Mesothelial cell of epicardium (in vitro differentiated cells): ENCODE data around the gene LRP6. TPM values are rescaled to one million over a fixed set of nuclear protein-coding genes. Genes with fewer than 3 reads are reported as not detected.

ENCODE experiments used
- DNase-seq, 2 experiments: peaks; one replicate each; pipeline ENCODE4 v3.0.0; 2021; ENCODE audit warnings: low spot score in 2 of 2; ENCODE audit not compliant: unreplicated experiment in 2 of 2
- H3K27ac Mint-ChIP-seq: 2 replicates; pipeline ENCODE4 v1.8.0; 2021; ENCODE audit warnings: mixed read lengths
- H3K27me3 Mint-ChIP-seq: 2 replicates; pipeline ENCODE4 v1.8.0; 2021; ENCODE audit warnings: low read depth, mixed read lengths
- H3K36me3 Mint-ChIP-seq: 2 replicates; pipeline ENCODE4 v1.8.0; 2021; ENCODE audit warnings: mixed read lengths
- H3K4me1 Mint-ChIP-seq: 2 replicates; pipeline ENCODE4 v1.8.0; 2021; ENCODE audit warnings: mixed read lengths
- H3K4me3 Mint-ChIP-seq: 2 replicates; pipeline ENCODE4 v1.8.0; 2021; ENCODE audit warnings: mild to moderate bottlenecking, moderate library complexity, mixed read lengths
- H3K9me3 Mint-ChIP-seq: 2 replicates; pipeline ENCODE4 v1.8.0; 2021; ENCODE audit warnings: mixed read lengths
- CTCF ChIP-seq: fragments of 200-600 bp; sonication (generic); IDR thresholded peaks from one replicate; pipeline ENCODE4 v1.5.0; 2021; ENCODE audit warnings: antibody characterized with exemption; ENCODE audit not compliant: unreplicated experiment
- total RNA-seq: library from RNA; stranded (reverse); gene quantifications from 3 replicates; pipeline ENCODE4 v1.2.1, GENCODE V29; 2021

The LRP6 gene
- total RNA-seq, 1 donor from 2014 or later: 72.9 TPM

- H3K4me3 Mint-ChIP-seq: no peak overlapping the region
- H3K27me3 Mint-ChIP-seq: no peaks in the 10 kb centered on the region
- no peak for TF ChIP-seq CTCF
- peaks cover 39% of the 10 kb centered on the region for H3K9me3 Mint-ChIP-seq
- H3K4me1 Mint-ChIP-seq: no peaks in the 10 kb centered on the region
- H3K27ac Mint-ChIP-seq: no peak overlapping the region
- DNase-seq: no peak
- H3K36me3 Mint-ChIP-seq: peaks cover 53% of the 10 kb centered on the region
Measured at GRCh38 chr12:12108441-12109058, 158.3 kb downstream of the LRP6 start.

- H3K36me3 Mint-ChIP-seq: peaks cover 48% of the 10 kb centered on the region
- H3K4me1 Mint-ChIP-seq: no peaks in the 10 kb centered on the region
Measured at GRCh38 chr12:12107678-12108077, 159.2 kb downstream of the LRP6 start.

GRCh38 chr12:12099102-12099501 is 167.7 kb downstream of the LRP6 start:
- Mint-ChIP-seq H3K4me3 (no peak overlapping the region), H3K36me3 (peaks cover 14% of the 10 kb centered on the region), H3K4me1 (peaks cover 6% of the 10 kb centered on the region), H3K27ac (no peak overlapping the region), H3K27me3 (no peaks in the 10 kb centered on the region), H3K9me3 (peaks cover 5% of the 10 kb centered on the region)
- DNase-seq: no peak
- no peak for TF ChIP-seq CTCF

More at GRCh38 chr12:12107678-12108077, 159.2 kb downstream of the LRP6 start:
- no peak for DNase-seq
- Mint-ChIP-seq H3K27me3 (no peaks in the 10 kb centered on the region), H3K27ac (no peak overlapping the region), H3K9me3 (peaks cover 39% of the 10 kb centered on the region), H3K4me3 (no peak overlapping the region)
- TF ChIP-seq CTCF: no peak

GRCh38 chr12:12098691-12099015 is 168.2 kb downstream of the LRP6 start:
- Mint-ChIP-seq H3K4me3 (no peak overlapping the region), H3K27ac (no peak overlapping the region), H3K36me3 (peaks cover 13% of the 10 kb centered on the region), H3K27me3 (no peaks in the 10 kb centered on the region), H3K4me1 (peaks cover 6% of the 10 kb centered on the region), H3K9me3 (peaks cover 4% of the 10 kb centered on the region)
- no peak for TF ChIP-seq CTCF
- DNase-seq: no peak

- no peak for TF ChIP-seq CTCF
- H3K27me3 Mint-ChIP-seq: no peaks in the 10 kb centered on the region
- no peak for DNase-seq
- H3K36me3 Mint-ChIP-seq: peaks cover 9% of the 10 kb centered on the region
- peaks cover 6% of the 10 kb centered on the region for H3K4me1 Mint-ChIP-seq
- H3K27ac Mint-ChIP-seq: no peak overlapping the region
- H3K4me3 Mint-ChIP-seq: no peak overlapping the region
- H3K9me3 Mint-ChIP-seq: no peaks in the 10 kb centered on the region
Measured at GRCh38 chr12:12097891-12098690, 168.8 kb downstream of the LRP6 start.
